Measurements from ENCODE around the gene NRXN2. TPM values are rescaled to one million over a fixed set of nuclear protein-coding genes. Genes with fewer than 3 reads are reported as not detected.
A peak's percentile ranks its signal among the peaks of the same experiment; 100 is the strongest.

The NRXN2 gene
- total RNA-seq, 1 donor from 2014 or later, result 0.12 TPM

DNA sequence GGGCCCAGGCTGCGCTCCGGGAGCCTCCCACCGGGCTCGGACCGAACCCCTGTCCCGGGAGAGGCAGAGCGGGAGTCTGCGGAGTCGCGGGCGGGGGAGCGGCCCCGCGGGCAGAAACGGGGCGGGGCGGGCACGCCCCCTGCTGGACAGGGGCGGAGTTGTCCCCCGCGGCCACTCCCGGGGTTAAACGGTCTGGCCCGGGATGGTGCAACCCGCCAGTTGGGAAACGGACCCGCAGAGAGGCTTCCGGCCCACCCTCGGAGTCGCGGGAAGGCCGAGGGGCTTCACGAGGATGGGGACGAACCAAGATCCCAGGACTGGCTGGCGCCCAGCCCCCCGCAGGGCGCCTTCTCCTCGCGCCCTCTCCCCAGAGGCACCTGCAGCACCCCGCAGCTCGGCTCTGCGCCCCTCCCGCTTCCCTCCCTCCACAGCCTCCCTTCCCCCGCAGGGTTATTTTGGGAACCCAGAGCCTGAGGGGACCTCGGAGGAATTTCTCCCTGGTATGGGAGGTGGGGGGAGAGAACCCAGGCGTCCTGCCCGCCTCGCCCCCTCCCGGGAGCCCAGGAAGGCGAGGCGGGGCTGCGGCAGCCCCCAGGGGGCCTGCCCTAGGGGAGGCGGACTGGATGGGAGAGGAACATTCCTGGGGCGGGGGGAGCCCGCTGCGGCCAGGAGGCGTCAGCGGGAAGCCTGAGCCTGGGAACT, 20.0 kb upstream of the NRXN2 start:
- ATAC-seq, result peak; percentile 53

DNA sequence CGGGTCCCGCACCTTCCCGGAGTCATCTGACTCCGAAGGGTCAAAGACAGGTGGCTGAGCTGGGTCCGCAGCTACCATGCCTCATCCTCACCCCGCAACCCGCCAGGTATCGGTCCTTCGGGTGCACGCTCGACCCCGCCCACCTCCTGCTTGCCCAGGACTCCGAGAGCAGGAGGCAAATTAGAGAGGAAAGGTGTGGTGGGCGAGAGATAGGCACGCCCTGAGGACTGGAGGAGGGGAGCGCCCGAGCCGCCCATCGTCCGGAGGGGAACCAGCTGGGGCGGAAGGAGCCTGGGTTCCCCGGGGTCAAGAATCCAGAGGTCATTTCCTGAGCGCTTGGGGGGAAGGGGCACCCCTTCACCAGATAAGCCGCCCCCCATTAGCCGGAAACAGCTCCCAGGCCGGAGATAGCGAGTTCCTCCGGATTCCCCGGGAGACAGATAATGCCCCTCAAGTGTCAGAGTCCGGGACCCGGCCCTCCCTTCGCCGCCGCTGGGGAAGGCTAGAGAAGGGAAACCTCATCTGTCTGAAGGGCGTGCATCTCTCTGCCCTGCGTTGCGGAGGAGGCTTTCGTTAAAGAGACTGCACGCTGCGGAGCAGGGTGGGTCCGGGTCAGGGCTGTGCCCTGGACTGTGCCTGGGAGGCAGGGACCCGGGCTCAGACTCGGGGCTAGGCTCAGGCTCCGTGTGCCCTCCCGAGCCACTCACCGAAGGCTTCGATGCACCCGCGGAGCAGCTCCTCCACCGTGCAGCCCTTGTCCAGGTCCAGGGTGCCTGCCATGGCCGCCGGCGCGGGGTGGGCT, 19.3 kb upstream of the NRXN2 start:
- peak; percentile 5 for ATAC-seq

GRCh38 chr11:64741375-64742086, 18.5 kb upstream of the NRXN2 start:
- no peak for ATAC-seq

DNA sequence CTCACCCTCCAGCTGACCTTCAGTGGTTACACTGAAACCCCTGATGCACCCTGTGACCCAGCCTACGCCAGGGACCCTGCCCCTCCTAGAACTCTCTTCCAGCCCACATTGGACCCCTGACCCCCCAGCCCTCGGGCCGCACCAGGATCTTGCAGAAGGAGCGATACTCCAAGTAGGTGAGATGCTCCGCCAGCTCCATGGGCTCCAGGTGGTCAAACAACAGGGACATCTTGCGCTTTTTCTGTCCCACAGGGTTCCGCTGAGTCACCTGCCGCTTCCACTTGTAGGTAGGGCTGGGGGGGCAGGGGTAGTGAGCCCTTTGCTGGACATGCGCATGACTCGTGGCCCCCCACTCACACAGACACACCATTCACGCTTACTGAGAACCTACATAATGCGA, 16.9 kb upstream of the NRXN2 start:
- no peak for ATAC-seq

DNA sequence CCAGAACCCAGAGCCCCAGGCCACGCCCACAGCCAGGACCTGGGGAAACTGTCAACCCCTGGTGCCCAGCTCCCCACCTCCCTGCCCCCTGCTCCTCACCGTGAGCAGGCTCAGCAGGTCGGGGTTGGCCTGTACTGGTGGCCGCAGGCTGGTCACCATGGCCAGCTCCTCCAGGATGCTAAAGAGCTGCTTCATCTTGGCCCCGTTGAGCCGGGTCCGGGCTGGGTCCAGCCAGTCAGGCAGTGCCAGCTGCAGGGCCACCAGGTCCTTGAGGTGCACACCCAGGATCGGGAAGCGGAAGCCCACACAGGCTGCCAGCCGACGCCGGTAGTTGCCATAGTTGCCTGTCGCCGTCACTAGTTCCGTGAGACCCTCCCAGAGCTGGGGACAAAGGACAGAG, 13.7 kb upstream of the NRXN2 start:
- peak; percentile 3 for ATAC-seq

DNA sequence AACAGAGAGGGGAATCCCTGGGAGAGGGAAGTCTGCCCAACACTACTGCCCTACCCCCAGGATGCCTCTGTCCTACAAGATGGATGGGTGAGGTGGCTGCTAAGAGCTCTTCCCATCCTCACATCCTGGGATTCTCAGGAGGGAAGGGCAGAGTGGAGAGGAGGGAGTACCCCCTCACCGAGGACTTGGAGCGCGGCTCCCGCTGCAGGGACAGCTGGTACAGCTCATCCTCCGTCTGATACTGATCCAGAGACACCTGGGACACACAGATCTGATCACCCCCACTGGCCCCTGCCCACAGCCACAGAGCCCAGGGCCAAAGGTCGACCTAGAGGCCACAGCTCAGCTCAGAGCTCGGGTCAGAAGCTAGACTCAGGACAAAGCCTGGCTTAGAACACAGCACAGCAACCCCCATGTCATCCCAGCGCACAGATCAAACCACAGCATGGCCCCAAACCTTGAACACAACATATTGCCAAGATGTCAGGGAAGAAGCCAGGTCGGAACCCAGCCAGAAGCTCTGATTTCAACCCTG, 12.8 kb upstream of the NRXN2 start:
- no peak for ATAC-seq

- ATAC-seq, result peak; percentile 6
Observed at GRCh38 chr11:64734811-64735724, 12.1 kb upstream of the NRXN2 start.

DNA sequence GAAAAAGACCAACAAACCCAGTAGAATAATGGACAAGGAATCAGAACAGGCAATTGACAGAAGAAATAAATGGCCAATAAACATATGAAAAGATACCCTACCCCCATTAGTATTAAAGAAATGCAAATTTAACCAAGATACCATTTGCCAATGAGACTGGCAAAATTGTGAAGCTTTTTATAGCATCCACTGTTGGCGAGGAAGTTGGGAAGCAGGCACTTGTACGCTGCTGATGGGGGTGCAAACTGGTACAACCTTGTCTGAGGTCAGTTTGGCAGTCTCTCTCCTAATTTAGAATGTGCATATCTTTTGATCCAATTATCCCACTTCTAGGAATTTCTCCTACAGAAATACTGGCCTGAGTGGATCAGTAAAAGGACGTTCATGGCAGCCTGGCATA, 8.6 kb upstream of the NRXN2 start:
- ATAC-seq, result no peak

DNA sequence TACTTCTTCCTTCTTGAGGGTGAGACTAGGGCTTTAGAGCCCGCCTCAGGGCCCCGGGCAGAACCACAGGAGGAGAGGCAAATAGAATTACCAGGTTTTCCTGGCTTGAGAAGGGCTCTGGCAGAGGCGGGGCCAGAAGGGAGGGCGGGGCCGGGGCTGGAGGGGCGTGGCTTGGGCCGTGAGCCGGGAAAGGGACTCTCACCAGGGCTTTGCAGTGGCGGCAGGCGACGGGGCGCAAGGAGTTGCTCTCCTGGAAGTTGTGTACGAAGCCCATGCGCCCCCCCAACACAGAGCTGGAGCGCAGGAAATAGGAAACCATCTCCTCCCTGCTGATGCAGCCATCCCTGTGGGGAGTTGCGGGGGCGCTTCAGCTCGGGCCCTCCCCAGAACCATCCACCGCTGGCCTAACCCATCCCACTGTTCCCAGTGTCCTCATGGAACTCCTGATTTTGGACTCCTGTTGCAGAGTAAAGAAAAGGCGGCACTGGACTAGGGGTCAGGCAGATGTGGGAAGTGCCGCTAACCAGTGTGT, 6.9 kb upstream of the NRXN2 start:
- peak; percentile 25 for ATAC-seq

DNA sequence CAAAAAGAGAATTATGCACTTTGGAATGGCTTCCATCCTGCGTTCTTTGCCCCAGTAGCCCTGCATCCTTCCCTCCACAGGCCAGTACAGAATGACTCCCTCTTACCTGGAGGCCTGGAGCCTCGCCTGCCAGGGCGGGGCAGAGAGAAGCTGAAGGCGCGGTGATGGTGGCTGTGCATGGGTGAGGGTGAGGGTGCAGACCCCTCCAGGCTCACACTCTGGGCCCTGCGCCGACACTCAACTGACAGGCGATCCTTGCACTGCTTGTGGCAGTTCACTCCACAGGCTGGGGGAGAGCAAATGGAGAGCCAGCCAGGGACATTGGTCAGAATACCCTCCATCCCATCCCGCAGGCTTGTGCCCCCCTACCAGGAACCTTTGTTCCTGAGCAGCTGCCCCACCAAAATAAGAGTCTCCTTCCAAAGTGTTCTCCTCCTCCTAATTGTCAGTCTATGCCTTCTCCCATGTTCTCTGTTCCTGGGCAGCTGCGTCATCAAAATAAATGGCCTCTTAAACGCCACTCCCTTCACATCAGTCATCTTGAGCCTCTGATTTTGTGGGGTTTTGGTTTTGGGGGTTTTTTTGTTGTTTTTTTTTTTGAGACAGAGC, 5.9 kb upstream of the NRXN2 start:
- ATAC-seq, result no peak

DNA sequence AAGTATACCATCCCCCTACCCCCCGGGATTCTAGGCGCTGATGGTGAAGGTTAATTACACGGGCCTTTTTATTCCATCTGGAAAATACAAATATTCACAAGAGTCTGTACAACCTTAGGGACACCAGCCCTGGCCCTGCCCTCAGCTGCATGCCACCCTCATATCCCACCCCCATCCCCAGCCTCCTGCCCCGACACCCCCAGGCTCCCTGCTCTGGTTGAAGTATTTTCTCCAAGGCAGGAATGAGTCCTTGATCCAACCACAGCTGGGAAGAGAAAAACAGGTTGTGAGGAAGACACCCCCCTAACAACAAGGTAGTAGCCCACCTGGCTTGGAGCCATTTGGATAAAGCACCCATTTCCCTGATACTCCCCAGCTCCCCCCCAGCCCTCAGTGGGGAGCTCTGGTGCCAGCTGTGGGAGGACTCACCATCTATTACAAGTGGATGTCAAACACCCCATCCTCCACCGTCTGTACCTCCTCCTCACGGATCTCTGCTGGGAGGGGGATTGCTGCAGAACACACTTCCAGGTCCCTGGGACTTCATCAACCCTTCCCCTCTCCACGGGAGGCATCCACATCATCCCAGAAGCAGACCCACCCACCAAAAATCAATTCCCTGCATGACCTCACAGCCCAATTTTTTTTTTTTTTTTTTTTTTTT, 4.0 kb upstream of the NRXN2 start:
- no peak for ATAC-seq

- ATAC-seq, result no peak
Observed at GRCh38 chr11:64726211-64726641, 3.2 kb upstream of the NRXN2 start.

- no peak for ATAC-seq
Observed at GRCh38 chr11:64724863-64725532, 2.0 kb upstream of the NRXN2 start.

GRCh38 chr11:64723907-64724862, 1.2 kb upstream of the NRXN2 start:
- ATAC-seq, result no peak

DNA sequence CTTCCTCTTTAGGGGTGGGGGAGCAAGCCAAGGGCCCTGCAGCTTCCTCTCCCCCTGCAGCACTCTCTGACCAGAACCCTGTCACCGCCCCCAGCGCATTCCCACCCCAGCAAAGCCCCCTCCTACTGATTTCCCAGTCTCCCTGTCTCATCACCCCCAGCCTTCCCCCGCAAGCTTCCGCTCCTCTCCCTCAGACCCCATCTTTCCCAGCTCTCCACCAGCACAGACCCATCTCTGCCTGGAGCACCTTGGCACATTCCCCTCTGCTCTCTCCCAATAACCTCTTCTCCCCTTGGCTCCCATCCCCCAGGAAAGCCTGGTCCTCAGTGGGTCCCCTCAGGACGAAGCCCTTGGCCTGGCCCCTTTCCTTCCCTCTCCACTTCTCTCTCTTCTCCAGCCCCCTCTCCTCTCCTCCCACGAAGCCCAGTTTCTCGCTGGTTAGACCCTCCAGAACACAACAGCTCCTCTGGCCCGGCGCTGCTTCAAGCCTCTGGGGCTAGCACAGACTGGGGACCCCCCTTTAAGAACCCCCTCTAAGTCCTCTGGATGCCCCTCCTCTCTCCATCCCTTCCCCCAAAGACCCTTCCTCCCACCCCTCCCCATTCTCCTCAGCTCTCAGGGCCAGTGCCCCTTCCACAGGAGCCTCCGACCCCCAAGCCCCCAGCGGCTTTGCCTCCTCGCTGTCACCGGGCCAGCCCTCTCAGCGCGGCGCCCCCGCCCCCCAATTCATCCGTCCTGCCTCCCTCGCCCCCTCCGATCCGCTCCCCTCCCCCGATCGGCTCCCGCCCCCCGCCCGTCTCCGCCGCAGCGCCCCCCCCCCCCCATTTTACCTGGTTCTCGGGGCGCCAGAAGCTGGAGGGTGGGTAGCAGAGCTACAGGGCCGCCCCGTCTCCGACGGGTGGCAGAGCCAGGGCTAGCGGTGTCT, 594 bp downstream of the NRXN2 start:
- no peak for ATAC-seq

DNA sequence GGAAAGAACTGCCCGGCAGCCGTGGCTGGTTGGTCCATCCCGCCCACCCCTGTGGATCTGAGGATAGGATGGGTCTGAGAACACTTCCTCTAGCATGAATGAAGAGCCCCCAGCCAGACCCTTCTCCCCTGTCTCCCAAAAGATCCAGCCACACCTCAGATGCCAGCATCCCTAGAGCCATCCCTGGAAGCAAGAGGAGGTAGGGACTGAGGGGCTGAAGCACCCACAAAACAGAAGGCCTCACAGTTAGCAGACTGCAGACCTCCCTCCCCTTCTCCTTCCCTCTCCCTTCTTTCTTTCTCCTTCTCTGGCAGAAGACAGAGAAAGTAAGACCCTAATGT, 1.7 kb downstream of the NRXN2 start:
- ATAC-seq, result no peak

DNA sequence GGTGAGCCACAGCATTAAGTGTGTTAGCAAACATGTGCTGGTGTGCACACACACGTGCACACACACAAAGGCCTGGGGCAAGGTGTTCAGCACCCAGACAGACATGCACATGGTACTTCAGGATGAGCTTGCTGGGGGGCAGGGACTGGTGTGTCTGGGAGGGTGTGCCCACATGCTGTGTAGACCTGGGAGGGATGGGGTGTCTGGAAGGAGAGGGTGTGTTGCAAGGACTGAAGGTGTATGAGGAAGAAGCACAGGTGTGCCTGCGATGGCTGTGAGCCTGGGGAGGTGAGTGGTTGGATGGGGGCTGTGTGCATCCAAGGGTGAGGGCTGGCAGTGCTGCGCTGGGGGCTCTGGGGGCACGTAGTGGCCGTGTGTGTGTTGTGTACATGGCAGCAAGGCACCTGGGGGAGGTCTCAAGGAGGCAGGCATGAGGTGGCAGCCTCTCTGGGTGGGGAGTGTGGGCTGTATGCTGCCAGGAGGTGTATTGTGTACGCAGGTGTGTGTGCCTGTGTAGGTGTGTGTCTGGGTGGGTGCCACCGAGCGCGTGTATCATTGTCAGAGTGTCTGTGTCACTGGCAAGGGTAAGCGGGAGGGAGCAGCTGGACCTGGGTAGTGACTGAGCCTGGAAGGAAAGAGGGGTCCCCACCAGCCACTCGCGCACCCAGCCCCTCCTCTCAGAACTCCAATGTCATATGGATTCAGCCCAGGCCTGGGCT, 2.2 kb downstream of the NRXN2 start:
- no peak for ATAC-seq
